ENCODE data around the gene GASK1A.

The GASK1A gene

DNA sequence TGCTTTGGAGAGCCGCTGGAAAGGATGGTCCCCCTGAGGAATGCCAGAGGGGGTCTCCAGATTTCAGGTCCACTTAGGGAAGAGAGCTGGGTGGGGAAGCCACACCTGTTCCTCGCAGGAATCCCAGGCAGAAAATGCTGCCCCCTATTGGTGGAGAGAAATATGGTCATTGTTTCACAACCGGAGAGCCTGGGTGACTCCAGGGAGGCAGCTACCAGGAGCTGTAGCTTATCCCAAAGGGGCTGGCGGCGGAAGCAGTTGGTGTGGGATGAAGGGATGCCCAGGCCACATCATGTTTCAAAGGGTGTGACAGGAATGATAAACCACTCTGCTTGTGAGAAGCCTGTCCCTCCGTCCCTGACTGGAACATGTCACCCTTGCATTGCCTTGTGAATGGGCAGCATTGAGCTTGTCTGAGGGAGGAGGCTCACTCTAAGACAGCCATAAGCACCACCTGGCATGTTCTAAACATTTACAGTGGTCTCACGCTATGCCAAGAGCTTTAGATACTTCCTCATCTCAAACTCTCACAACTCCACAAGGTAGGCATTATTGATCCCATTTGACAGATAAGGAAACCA lies 92.3 kb downstream of the GASK1A start:
- DNase-seq: no peak

DNA sequence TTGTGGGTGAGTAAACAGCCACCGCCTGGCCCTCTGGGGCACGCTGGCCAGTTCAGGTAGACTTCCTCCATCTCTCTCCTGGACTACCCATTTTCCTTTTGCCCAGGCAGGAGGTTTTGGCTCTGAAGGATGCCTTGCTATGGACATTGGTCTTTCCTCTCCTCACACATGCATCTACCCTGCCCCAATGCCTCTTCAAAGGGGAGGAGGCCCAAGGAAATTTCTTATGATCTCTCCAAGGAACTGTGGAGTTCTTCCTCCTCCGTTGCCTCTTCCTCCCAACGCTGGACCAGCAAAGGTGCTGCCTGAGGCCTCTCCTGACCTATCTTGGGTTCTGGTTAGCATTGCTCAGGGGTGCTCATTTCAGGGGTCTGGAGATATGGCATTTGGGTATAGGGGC lies 93.2 kb downstream of the GASK1A start:
- no peak for DNase-seq

DNA sequence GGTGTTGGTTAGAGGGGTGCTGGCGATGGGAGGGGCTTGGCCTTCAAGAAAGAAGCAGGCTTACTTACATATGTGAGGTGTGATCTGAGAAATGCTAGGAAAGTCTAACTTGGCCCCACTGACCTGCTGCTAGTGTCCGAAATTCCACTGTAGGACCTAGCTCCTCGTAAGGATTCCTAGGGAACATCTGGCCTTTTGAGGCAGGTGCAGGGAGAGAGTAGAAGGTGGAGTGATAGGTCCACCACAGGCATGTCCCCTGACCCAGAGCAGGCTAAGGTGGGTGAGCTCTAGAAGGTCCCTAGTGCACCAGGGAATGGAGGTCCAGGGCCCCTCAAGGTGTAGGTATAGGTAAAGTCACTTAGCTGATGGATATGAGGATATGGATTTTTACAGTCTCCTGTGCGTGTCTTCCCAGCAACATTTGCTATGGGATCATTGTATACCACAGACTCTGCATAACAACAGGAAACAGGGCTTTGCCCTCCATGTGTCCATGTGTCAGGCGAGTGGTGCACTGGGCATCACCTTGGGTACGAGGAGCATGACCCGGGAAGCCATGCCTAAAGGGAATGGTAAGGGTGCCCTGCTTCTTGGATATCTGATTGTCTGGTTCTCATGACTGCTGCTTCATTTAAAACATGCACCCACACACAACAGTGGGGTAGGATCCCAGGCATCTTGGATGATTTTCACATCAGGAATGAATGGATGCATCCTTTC lies 94.2 kb downstream of the GASK1A start:
- DNase-seq: no peak

DNA sequence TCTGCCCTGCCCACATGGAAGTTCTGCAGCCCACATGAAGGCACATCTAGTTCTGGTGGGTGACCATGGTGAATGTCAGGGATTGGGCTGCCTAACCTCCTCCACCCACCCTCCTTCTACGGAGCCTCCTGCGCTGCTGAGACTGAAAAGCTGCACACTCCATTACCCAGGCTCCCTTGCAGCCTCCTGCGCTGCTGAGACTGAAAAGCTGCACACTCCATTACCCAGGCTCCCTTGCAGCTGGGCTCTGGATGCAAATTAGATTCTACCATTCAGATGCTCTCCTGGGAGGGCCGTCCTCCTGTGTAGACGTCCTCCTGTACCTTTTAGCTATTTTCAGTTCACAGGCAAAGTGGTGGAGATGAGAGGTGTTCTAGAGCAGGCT lies 94.7 kb downstream of the GASK1A start:
- DNase-seq: no peak

DNA sequence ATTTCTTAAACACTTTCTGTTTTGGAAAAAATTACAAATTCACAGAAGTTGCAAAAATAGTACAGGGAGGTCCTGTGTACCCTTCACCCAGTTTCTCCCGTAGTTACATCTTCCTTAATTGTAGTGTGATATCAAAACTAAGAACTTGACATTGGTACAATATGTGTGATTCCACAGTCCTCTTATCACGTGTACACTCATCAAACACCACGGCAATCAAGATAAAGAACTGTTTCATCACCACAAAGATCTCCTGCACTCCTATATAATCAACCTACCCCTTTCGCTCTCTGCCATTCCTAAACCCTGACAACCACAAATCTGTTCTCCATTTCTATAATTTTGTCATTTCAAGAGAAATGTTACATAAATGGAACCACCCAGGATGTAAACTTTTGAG lies 95.4 kb downstream of the GASK1A start:
- DNase-seq: no peak

DNA sequence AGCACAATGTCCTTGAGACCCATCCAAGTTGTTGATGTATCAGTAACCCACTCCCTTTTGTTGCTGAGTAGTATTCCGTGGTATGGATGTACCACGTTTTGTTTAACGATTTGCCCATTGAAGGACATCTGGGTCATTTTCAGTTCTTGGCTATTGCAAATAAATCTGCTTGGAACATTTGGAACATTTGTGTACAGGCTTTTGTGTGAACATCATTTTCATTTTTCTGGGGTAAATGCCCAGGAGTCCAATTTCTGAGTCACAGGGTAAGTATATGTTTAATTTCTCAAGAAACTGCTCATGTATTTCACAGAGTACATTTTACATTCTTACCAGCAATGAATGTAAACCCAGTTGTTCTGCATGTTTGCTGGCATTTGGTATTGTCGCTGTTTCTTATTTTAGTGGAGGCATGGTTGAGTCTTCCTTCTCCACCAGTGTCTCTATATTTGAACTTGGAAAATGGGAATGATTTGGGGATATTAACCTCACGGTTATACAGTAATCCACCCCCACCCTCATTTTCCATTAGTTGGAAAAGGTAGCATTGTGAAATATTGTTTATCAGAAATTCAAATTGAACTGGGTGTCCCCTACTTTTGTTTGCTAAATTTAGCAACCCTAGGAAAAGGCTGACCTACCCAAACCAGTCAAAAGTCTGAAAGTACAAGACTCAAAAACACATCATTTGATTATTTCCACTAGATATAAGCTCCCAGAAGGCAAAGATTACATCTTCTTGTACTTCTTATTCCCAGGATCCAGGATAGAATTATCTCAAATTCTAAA lies 96.0 kb downstream of the GASK1A start:
- no peak for DNase-seq

DNA sequence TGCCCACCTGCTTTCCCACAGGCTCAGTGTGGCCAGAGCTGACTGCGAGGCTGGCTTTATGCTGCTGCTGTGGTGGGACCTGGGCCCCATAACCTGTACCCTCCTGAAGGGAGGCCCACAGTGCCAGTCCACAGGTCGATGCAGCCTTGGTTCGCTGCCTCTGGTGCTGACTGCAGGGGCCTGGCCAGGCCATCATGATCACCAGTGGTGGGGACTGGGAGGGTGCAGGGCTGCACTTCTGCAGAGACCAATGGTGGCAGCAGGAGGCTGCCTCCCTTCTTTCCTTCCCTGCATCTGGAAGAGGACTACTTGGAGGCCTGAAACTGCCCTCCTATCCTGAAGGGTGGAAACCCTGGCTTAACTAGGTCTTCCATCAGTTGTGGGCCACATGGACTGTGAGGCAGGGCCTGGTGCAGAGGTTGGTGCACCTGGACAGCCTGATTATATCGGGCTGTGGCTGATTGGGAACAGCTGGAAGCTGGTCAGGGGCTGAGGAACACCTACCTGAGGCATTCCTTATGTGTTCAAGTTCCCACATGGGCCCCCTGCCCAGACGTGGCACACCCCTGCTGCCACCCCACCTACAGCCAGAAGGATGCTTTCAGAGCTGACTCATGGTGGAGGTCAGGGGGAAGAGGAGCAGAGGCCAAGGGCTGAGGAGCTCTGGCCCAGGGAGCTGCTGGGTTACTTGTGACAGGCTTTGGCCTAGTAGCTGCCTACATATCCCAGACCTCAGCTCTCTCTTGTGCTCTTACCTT lies 97.0 kb downstream of the GASK1A start:
- no peak for DNase-seq

DNA sequence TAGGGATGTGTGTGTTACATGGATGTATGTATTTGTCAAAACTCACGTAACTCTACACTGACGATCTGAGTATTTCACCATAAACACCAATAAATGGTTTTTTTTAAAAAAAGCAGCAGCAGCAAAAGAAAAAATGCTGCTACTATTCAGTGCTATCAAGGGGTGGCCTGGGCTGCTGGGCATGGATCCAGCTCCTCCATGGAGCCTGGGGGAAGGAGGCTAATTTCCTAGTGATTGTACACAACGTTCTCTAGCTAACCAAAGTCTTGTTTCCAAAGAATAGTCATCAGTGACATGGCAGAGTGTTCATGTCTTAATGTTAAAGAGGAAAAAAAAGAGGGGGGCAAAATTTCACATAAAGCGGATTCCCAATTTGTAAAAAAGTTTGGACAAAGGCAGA lies 97.7 kb downstream of the GASK1A start:
- DNase-seq: no peak

DNA sequence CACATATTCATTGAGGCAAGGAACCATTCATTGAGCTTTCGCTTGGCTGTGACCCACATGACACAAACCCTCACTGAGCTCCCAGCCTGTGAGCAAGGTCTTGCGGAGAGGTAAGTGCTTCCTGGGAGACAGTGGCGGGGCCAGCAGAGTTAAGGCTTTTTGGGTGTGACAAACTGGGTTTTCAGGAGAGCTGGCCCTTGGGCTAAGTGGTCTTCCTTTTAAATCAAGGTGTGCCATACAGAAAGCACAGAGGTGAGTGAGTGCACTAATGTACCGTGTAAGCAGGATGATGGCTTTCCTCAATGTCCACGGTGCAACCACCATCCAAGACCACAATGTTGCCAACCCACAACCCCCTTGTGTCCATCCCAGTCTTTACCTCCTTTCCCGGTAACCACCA lies 98.2 kb downstream of the GASK1A start:
- no peak for DNase-seq

DNA sequence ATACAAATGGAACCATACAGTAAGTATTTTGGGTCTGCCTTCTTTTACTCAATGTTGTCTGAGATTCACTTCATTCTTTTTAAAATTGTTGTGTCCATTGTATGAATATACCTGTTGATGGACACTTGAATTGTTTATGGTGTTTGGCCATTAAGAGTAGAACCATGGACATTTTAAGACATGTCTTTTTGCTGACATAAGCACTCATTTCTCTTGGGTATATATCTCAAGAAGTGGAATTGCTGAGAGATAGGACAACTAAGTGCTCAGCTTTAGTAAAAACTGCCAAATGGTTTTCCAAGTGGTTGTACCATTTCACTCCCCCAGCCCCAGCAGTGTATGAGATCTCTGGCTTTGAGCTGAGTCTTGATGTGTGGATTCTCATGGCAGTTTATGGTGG lies 98.6 kb downstream of the GASK1A start:
- no peak for DNase-seq

DNA sequence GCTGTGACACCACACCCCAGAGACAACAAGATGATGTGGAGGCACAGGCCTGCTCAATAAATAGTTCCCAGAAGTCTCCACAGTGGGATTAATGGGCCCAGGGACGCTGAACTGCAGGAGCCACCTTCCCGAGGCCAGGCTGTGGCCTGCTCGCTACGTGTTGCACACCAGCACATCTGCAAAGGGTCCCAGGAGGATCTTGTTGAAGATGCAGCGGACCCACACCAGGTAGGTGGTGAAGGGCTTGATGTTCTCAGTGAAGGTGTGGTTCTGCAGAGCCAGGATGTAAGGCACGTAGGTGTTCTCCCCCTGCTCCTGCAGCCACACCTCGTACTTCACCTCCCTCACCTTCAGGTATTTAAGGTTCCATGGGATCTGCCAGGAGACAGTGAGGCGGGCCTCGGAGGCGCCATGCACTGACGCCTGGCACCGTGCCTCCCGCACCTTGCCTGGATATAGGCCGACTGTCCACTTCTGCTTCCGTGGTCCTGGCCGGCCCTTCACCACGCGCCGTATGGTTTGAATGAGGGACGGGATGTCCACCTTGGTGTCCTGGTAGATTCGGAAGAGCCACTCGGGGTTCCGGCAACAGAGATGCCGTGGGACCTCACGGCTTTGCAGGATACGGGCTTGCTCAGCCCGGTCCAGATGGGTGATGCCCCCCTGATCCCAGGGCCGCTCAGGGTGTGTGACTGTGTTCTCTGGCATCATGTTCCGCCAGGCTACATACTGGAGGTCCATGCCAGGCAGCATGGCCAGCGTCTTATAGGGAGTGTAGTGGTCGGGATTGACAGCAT lies 100.6 kb downstream of the GASK1A start:
- DNase-seq: no peak

DNA sequence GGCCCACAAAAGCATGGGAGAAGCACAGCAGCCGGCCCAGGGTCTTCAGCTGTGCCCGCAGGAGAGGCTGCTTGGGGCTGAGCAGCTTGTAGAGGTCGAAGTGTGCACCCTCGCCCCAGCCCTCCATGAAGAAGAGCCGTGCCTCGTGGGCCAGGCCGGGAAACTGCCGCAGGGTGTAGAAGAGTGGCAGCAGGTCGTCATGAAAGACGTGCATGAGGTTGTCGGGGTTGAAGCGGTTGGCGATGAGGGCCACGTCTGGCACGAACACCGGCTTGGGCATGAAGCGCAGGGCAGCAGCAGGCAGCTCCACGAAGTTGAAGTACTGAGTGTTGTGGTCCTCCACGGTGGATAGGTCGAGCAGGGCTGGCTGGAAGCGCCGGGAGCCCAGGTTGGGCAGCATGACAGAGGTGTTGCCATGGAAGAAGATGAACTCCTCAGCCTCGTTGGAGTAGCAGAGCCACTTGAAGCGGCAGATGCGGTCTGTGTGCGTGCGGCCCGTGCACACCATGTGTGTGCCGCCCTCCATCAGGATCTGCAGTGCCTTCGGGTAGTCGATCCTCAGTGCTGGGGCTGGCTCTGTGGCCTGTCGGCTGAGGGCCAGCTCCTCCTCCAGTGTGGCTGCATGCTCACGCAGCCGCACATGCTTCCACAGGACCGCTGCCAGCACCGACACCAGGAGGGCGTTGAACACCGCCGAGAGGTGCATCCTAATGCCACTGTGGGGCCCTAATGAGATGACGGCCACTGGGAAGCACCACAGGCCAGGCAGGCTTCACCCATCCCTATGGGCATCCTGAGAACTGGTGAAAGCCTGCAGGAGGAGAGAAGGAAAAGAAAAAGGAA lies 101.8 kb downstream of the GASK1A start:
- no peak for DNase-seq

DNA sequence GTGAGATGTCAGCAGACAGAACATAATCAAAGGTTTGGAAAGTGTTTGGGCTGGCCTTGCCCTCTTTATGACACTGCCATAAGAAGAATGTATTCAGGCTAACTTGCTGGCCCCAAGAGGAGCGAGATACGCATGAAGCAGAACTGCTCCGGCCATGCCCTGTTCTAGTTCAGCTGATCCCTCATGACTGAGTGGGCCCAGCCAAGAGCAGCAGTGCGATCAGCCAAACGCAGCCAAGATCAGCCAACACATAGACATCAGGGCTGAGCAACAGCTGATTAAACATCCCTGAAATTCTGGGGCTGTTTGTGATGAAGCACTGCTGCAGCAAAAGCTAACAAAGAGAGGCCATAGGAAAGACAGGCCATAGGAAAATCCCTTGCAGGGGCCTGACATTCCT lies 102.7 kb downstream of the GASK1A start:
- no peak for DNase-seq

DNA sequence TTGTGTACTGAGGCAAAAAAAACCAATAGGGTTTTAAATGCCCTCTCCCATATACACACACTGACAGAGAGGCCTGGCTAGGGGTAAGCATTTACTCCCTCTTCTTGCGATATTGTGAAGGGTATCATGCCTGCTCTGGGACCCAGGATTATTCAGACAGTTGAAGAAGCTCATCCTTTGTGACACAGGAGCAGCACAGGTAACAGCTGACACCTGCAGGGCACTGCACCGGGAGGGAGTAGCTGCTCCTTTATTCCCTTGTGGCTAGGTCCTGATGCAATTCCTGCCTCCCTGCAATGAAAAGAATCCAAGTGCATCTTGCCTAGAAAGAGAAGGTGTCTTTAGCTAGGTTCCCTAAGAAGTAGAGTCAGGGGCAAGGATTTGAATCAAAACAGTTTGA lies 103.3 kb downstream of the GASK1A start:
- no peak for DNase-seq

DNA sequence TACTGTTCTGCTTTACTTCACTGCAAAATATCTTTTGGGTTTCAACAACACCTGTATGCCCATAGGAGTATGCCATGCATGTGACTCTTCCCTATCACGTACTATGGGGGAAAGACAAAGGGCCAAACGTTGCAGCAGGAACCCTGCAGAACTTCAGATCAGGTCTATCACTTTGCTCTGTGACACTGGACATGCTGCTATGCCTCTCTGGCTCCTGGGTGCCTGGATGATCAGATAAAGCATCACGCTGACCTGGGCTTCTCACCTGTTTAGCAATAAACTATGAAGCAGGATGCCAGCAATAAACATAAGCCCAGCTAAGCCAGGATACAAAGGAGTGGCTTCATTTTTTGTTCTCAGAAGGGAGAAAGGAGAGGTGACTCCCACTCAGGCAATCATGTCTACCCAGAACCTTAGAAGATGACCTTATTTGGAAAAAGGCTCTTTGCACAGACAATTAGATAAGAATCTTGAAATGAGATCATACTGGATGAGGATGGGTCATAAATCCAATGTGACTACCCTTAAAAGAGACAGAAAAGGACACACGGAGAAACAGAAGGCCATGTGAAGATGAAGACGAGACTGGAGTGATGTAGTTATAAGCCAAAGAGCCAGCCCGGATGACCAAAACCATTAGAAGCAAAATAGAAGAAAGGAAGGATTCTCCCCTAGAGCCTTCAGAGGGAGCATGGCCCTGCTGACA lies 107.5 kb downstream of the GASK1A start:
- DNase-seq: no peak

DNA sequence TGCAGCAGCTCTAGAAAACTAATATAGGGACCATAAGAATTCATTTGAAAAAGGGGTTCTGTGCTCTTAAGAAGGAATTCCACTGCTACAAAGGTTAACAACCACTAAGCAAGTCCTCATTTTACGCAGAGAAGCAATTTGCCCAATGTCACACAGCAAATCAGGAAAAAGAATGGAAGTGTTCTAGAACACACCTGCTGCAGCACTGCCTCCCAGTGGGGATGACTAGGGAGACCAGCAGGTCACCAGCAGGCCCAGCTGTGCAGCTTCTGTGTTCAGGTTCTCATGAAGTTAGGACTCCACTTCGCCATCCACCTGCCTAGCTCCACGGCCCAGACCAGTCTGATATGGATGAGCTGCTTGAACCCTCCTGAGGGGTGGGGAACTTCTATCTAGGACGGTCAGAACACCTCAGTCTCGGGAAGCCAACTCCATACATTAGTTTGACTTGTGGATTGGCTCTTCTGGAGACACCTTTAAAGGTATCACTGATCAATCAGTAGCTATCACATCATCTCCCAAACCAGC lies 108.2 kb downstream of the GASK1A start:
- no peak for DNase-seq

DNA sequence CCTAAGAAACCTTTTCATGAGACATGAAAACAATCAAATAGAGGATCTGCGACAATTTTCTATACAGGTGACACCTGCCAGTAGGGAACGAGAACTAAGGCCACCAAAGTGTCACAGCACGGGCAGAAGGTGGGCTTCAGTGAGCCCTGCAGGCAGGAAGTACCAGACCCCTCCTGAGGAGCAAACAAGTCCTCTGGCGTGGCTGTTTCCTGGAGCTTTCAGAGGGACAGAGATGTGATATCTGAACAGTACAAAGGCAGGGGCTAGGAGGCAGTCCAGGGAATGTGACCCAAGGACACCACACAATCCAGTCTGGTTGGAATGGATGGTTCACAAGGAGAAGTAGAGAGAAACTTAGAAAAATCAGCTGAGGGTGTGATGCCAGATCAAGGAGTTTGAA lies 110.0 kb downstream of the GASK1A start:
- no peak for DNase-seq

DNA sequence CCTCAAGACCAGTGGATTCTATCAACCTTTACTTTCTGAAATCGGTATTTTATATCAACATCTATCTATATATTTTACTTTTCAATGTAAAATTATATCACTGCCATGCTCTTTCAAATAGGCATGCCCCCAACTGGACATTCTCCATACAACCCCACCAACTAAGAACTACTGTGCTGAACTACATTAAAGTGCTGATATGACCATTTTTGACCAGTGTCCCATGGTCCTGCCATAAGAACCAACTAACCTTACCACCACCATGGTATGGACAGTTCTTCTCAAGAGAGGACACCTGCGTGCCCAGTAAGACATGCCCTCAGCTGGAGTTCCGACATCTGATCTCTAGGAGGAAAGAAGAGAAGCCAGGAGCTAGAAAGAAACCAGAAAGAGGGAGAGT lies 111.1 kb downstream of the GASK1A start:
- no peak for DNase-seq

DNA sequence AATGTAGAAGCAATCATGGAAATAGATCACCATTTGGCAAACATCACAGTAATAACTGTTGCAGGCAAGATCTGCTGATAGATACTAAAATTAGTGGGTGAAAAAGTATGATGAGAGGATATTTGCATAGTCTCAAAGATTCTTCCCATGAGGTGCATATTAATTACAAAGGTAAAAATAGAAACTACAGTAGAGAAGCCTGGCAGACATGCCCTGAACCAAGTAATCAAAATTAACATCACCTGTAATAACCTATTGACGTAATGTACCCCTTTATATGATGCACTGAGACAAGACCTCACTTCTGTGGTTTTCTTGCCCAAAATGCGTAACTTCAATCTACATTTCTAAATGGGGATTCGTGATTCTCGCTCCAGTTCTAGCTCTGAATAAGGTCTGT lies 112.4 kb downstream of the GASK1A start:
- no peak for DNase-seq

DNA sequence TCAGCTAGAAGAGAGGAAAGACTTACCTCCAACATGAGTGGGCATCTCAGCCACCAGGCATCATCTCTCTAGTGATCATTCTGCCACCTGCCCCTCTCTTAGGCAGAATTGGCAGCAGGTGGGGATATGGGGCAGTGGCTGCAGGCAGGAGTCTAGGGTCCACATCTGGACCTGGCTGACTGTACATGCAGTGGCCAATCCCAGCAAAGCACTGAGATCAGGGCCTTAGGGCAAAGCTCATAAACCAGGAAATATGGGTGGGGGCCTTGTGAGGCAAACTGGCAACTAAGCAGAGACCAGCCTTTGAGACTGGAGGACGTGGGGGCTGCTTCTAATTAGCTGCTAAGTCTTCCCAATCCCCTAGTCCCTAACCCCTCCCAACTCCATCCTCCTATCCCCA lies 113.9 kb downstream of the GASK1A start:
- DNase-seq: no peak

DNA sequence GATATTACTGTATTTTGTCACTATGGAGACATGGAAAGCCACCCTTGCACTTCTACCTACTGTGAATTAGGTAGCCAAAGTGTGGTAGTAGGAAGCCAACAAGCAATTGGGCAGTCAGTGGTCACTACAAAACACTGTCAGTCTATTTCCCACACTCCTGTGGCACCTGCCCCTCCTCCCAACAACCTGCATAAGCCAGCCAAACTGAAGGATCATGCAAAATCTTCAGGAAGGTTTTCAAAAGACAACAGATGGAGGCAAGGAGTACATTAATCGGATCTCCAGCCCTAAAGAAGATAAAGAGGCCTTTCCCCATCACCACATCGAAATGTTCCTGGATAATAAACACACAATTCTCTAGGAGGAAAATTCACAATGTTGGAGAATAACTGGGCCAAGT lies 114.9 kb downstream of the GASK1A start:
- DNase-seq: no peak

Data from GOT3 (cell line).